Upper lobe of left lung (tissue), 6 donors: ENCODE measurements around the gene C1QTNF12. TPM values are rescaled to one million over a fixed set of nuclear protein-coding genes. Genes with fewer than 3 reads are reported as not detected.

Experiments used
- ATAC-seq, 2 donors: fragments of 200-7000 bp; cut with Tn5 transposase; one replicate each; pipeline ENCODE4 v1.9.1; 2022; ENCODE audit warnings: mild to moderate bottlenecking in 2 of 2, moderate library complexity in 2 of 2; ENCODE audit not compliant: low FRiP score in 2 of 2
- DNase-seq, 2 donors: peaks; one replicate each; pipeline ENCODE4 v3.0.0-alpha.2; 2019 to 2020
- H3K27ac ChIP-seq, 4 donors: fragments of 200-600 bp; sonication (generic); one replicate each; pipeline ENCODE4 v1.5.1; 2016 to 2019
- H3K27me3 ChIP-seq, 4 donors: fragments of 200-600 bp; sonication (generic); one replicate each; pipeline ENCODE4 v1.5.1; 2017 to 2019
- H3K36me3 ChIP-seq, 4 donors: fragments of 200-600 bp; sonication (generic); one replicate each; pipeline ENCODE4 v1.5.1; 2016 to 2019
- H3K4me1 ChIP-seq, 4 donors: fragments of 200-600 bp; sonication (generic); one replicate each; pipeline ENCODE4 v1.5.1; 2018 to 2019
- H3K4me3 ChIP-seq, 4 donors: fragments of 200-600 bp; sonication (generic); one replicate each; pipeline ENCODE4 v1.5.1; 2017 to 2019; ENCODE audit warnings: mild to moderate bottlenecking in 2 of 4, moderate library complexity in 1 of 4
- H3K9me3 ChIP-seq, 4 donors: fragments of 200-600 bp; sonication (generic); one replicate each; pipeline ENCODE4 v1.5.1; 2018 to 2019
- EP300 ChIP-seq, 4 donors: sonication (generic); formaldehyde crosslinking; IDR thresholded peaks; one replicate each; pipeline ENCODE4 v1.5.1; 2017; ENCODE audit warnings: antibody characterized with exemption in 4 of 4, control low read depth in 2 of 4
- POLR2A ChIP-seq, 4 donors: fragments of 450-650 bp; IDR thresholded peaks; one replicate each; pipeline ENCODE4 v1.5.1; 2016 to 2017; ENCODE audit warnings: antibody characterized with exemption in 4 of 4, mild to moderate bottlenecking in 2 of 4
- POLR2AphosphoS5 ChIP-seq, 2 donors: sonication (generic); formaldehyde crosslinking; IDR thresholded peaks; one replicate each; pipeline ENCODE4 v1.5.1; 2017; ENCODE audit warnings: antibody characterized with exemption in 2 of 2
- WGBS, 2 donors: methylation state at CpG; one replicate each; pipeline ENCODE4 v1.1.5; 2017 to 2018; 5-methylcytosine and 5-hydroxymethylcytosine counted together
- total RNA-seq, 6 donors: library from RNA; depleted of rRNA in 4 of 6; stranded (reverse); fragments of >200 nt in 4 of 6; gene quantifications; one replicate each; pipeline versions ENCODE4 v1.1.0 to v1.2.1, GENCODE V29; 2016 to 2021
- TF ChIP-seq, protein P1 (sequence below), 6 experiments: fragments of 450-650 bp in 4 of 6; fragments of 200-600 bp in 2 of 6; sonication (generic) in 2 of 6; IDR thresholded peaks; one replicate each; pipeline ENCODE4 v1.5.1; 2016 to 2019; ENCODE audit warnings: antibody characterized with exemption in 6 of 6
- donor health status: DM: no; HTN: no; CAD: no; lungs with moderate emphysema.
- donor health status: DM: no; HTN: yes; CAD: no; lungs with severe emphysema.

C1QTNF12 gene
- total RNA-seq, 6 donors from 2014 or later = 1.9 to 6.3 (median 2.8) TPM; not detected in 2

DNA sequence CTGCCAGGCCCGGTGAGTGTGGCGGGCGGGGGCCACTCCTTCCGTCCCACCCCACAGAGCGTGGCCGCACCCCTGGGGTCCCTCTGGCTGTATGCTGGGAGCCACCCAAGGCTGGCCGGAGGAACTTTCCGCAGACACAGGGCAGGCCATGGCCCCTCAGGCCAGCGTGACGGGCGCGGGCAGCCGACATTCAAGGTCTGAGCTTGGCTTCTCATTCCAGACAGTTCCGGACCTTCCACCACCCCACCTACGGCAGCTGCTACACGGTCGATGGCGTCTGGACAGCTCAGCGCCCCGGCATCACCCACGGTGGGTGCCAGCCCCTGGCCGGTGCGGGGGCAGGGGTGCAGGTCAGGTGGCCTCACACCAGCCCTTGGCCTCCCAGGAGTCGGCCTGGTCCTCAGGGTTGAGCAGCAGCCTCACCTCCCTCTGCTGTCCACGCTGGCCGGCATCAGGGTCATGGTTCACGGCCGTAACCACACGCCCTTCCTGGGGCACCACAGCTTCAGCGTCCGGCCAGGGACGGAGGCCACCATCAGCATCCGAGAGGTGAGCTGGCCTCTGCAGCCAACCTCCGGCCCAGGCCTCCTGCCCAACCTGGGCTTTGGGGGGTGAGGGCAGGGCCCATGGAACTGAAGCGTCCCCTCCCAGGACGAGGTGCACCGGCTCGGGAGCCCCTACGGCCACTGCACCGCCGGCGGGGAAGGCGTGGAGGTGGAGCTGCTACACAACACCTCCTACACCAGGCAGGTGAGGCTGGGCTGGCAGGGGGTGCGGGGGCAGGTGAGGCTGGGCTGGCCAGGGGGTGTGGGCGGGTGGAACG is 41.0 kb upstream of the C1QTNF12 start:
- no peaks in the 10 kb centered on the region for H3K36me3 ChIP-seq
- peaks cover 0 to 14% (median 9%) of the 10 kb centered on the region in 4 donors for H3K4me1 ChIP-seq
- TF ChIP-seq, protein P1, sequence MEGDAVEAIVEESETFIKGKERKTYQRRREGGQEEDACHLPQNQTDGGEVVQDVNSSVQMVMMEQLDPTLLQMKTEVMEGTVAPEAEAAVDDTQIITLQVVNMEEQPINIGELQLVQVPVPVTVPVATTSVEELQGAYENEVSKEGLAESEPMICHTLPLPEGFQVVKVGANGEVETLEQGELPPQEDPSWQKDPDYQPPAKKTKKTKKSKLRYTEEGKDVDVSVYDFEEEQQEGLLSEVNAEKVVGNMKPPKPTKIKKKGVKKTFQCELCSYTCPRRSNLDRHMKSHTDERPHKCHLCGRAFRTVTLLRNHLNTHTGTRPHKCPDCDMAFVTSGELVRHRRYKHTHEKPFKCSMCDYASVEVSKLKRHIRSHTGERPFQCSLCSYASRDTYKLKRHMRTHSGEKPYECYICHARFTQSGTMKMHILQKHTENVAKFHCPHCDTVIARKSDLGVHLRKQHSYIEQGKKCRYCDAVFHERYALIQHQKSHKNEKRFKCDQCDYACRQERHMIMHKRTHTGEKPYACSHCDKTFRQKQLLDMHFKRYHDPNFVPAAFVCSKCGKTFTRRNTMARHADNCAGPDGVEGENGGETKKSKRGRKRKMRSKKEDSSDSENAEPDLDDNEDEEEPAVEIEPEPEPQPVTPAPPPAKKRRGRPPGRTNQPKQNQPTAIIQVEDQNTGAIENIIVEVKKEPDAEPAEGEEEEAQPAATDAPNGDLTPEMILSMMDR (IDR thresholded peaks at IDR 0.05) = no peak
- TF ChIP-seq POLR2AphosphoS5 (IDR thresholded peaks at IDR 0.05) = no peak
- no peak for TF ChIP-seq EP300 (IDR thresholded peaks at IDR 0.05)
- TF ChIP-seq POLR2A (IDR thresholded peaks at IDR 0.05) = no peak
- H3K4me3 ChIP-seq = no peak overlapping the region
- H3K27ac ChIP-seq = no peak overlapping the region
- DNase-seq (peak in 1 of 2 donors; percentile 84), ATAC-seq (no peak)
- H3K27me3 ChIP-seq = peaks cover 0 to 10% (median 0%) of the 10 kb centered on the region in 4 donors
- no peaks in the 10 kb centered on the region for H3K9me3 ChIP-seq
- WGBS, 2 donors = 76 to 92% methylated on average over 18 to 33 of the region's 46 CpGs

GRCh38 chr1:1286313-1287261 is 40.1 kb upstream of the C1QTNF12 start:
- WGBS, 2 donors = 68 to 71% methylated on average over 12 to 37 of the region's 50 CpGs
- peaks cover 0 to 14% (median 10%) of the 10 kb centered on the region in 4 donors for H3K4me1 ChIP-seq
- H3K4me3 ChIP-seq = no peak overlapping the region
- H3K27me3 ChIP-seq = peaks cover 0 to 10% (median 0%) of the 10 kb centered on the region in 4 donors
- ATAC-seq (no peak), DNase-seq (peak in 1 of 2 donors; percentile 80)
- H3K9me3 ChIP-seq = no peaks in the 10 kb centered on the region
- no peaks in the 10 kb centered on the region for H3K36me3 ChIP-seq
- H3K27ac ChIP-seq = no peak overlapping the region
- TF ChIP-seq, protein P1 (IDR thresholded peaks at IDR 0.05) = no peak
- TF ChIP-seq EP300 (IDR thresholded peaks at IDR 0.05) (no peak), POLR2A (IDR thresholded peaks at IDR 0.05) (no peak), POLR2AphosphoS5 (IDR thresholded peaks at IDR 0.05) (no peak)

GRCh38 chr1:1285611-1286311 is 39.2 kb upstream of the C1QTNF12 start:
- WGBS, 2 donors = 63% methylated on average over 29 of the region's 37 CpGs; no CpG with 5 or more reads in 1 of the 2 donors
- TF ChIP-seq, protein P1 (IDR thresholded peaks at IDR 0.05) = no peak
- TF ChIP-seq POLR2A (IDR thresholded peaks at IDR 0.05) = peak in 1 of 4 donors; percentile 9
- peak in 1 of 2 donors; percentile 13 for ATAC-seq
- no peaks in the 10 kb centered on the region for H3K36me3 ChIP-seq
- peak in 1 of 2 donors; percentile 79 for DNase-seq
- no peak overlapping the region for H3K4me3 ChIP-seq
- peaks cover 0 to 10% (median 0%) of the 10 kb centered on the region in 4 donors for H3K27me3 ChIP-seq
- H3K27ac ChIP-seq = no peak overlapping the region
- H3K9me3 ChIP-seq = no peaks in the 10 kb centered on the region
- H3K4me1 ChIP-seq = peaks cover 0 to 6% (median 2%) of the 10 kb centered on the region in 4 donors

GRCh38 chr1:1285102-1285571 is 38.6 kb upstream of the C1QTNF12 start:
- H3K27ac ChIP-seq = no peak overlapping the region
- 75% methylated on average over 11 of the region's 22 CpGs; no CpG with 5 or more reads in 1 of the 2 donors for WGBS, 2 donors
- no peak for ATAC-seq
- peak in 1 of 2 donors; percentile 74 for DNase-seq
- H3K36me3 ChIP-seq = no peaks in the 10 kb centered on the region
- H3K9me3 ChIP-seq = no peaks in the 10 kb centered on the region
- no peak overlapping the region for H3K4me3 ChIP-seq
- H3K4me1 ChIP-seq = peaks cover 0 to 5% (median 2%) of the 10 kb centered on the region in 4 donors
- H3K27me3 ChIP-seq = peaks cover 0 to 6% (median 0%) of the 10 kb centered on the region in 4 donors
- TF ChIP-seq POLR2A (IDR thresholded peaks at IDR 0.05) (no peak), POLR2AphosphoS5 (IDR thresholded peaks at IDR 0.05) (no peak), EP300 (IDR thresholded peaks at IDR 0.05) (no peak)
- TF ChIP-seq, protein P1 (IDR thresholded peaks at IDR 0.05) = no peak
